Activated naive CD8-positive, alpha-beta T cell treated with anti-CD3 and anti-CD28 coated beads, Interleukin-2, amount 10 ng/mL, durations not matched to agents 7 days and 5 days (primary cell): Measurements from ENCODE around the gene CTDSP2. TPM values are rescaled to one million over a fixed set of nuclear protein-coding genes. Genes with fewer than 3 reads are reported as not detected.

ENCODE experiments used
- ATAC-seq: fragments of 150-1000 bp; cut with Tn5 transposase; one replicate; pipeline ENCODE4 v1.10.0; 2021; ENCODE audit warnings: low read depth, moderate library complexity
- POLR2A ChIA-PET: fragments of 350-600 bp; sonication (Branson Sonifier 250); formaldehyde crosslinking; loops from one replicate; lab custom pipeline; 2021; ENCODE audit warnings: antibody characterized with exemption; lab: Charles Lee
- DNase-seq: peaks from one replicate; pipeline ENCODE4 v3.0.0; 2021
- H3K27ac Mint-ChIP-seq: one replicate; pipeline ENCODE4 v1.8.0; 2022; ENCODE audit warnings: mild to moderate bottlenecking, mixed read lengths
- H3K27me3 Mint-ChIP-seq: one replicate; pipeline ENCODE4 v1.8.0; 2022; ENCODE audit warnings: mild to moderate bottlenecking, moderate library complexity, mixed read lengths
- H3K36me3 Mint-ChIP-seq: one replicate; pipeline ENCODE4 v1.8.0; 2021; ENCODE audit warnings: mild to moderate bottlenecking, mixed read lengths
- H3K4me1 Mint-ChIP-seq: one replicate; pipeline ENCODE4 v1.8.0; 2021; ENCODE audit warnings: mixed read lengths
- H3K4me3 Mint-ChIP-seq: one replicate; pipeline ENCODE4 v1.8.0; 2022; ENCODE audit warnings: mild to moderate bottlenecking, moderate library complexity, mixed read lengths
- H3K9me3 Mint-ChIP-seq: one replicate; pipeline ENCODE4 v1.8.0; 2021; ENCODE audit warnings: mixed read lengths
- microRNA-seq: library from miRNA; unstranded; fragments of <30 nt; microRNA quantifications from one replicate; pipeline ENCODE4 v1.2.0, GENCODE V29; 2022
- total RNA-seq, 2 experiments: library from RNA; stranded (reverse); gene quantifications; one replicate each; pipeline ENCODE4 v1.2.3, GENCODE V29; 2021

The CTDSP2 gene
- total RNA-seq, 2 experiments from 2014 or later: 161 TPM

DNA sequence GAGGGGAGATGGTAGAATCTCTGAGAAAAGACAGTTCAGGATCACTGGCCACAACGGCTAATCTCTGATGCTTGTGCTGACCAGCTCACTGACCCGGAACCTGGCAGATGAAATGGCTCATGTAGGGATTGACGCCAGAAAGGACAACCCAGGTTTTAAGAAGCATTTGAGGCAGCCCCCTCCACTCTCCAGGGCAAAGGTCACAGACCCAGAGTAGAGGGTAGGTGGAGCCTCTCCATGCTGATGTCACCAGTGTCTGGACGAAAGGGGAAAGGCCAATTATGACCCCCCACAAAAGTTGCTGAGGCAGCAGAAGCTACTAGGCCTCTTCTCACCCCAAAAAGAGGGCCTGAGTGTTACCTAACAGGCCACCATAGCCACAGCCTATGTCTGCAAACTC, 75.8 kb downstream of the CTDSP2 start:
- POLR2A ChIA-PET: no interaction called here
- no peak overlapping the region for H3K4me3 Mint-ChIP-seq
- ATAC-seq (no peak), DNase-seq (no peak)
- peaks cover 21% of the 10 kb centered on the region for H3K4me1 Mint-ChIP-seq
- H3K36me3 Mint-ChIP-seq: peaks cover 6% of the 10 kb centered on the region
- H3K27me3 Mint-ChIP-seq: peaks cover 6% of the 10 kb centered on the region
- H3K9me3 Mint-ChIP-seq: no peaks in the 10 kb centered on the region
- no peak overlapping the region for H3K27ac Mint-ChIP-seq

Small RNA genes within 50 kb of the gene (microRNA-seq; reads per million reads assigned to microRNA genes)
- gene MIR26A2: 110 reads per million, percentile 58 among the genes with 10 or more reads in this experiment

Other genes starting within 250 kb of the CTDSP2 start
- gene DTX3, start 241.9 kb downstream of the CTDSP2 start, total RNA-seq: 10 to 100 TPM; 31.5 to 32.8 TPM
- 1 to 10 TPM; 1.3 to 1.4 TPM for gene ARHGEF25, start 235.3 kb downstream of the CTDSP2 start, total RNA-seq
- gene B4GALNT1, start 213.5 kb downstream of the CTDSP2 start, total RNA-seq: under 1 TPM; 0.65 to 0.80 TPM
- 100 to 1,000 TPM; 135 to 140 TPM for gene OS9, start 152.6 kb downstream of the CTDSP2 start, total RNA-seq
- 10 to 100 TPM; 68.3 to 71.6 TPM for gene AGAP2, start 108.0 kb downstream of the CTDSP2 start, total RNA-seq
- 10 to 100 TPM; 19.6 to 23.2 TPM for gene TSPAN31, start 101.7 kb downstream of the CTDSP2 start, total RNA-seq
- 100 to 1,000 TPM in 1 of 2 experiments, 10 to 100 TPM in 1; 98.4 to 100 TPM for gene CDK4, start 94.4 kb downstream of the CTDSP2 start, total RNA-seq
- 10 to 100 TPM; 37.1 to 38.3 TPM for gene MARCHF9, start 91.6 kb downstream of the CTDSP2 start, total RNA-seq
- 1 to 10 TPM; 2.4 to 2.6 TPM for gene CYP27B1, start 79.7 kb downstream of the CTDSP2 start, total RNA-seq
- 10 to 100 TPM; 13.9 to 14.9 TPM for gene METTL1, start 74.6 kb downstream of the CTDSP2 start, total RNA-seq
- 1 to 10 TPM; 3.8 to 4.1 TPM for gene EEF1AKMT3, start 74.1 kb downstream of the CTDSP2 start, total RNA-seq
- gene TSFM, start 63.9 kb downstream of the CTDSP2 start, total RNA-seq: 10 to 100 TPM; 23.0 to 24.4 TPM
- gene AVIL, start 28.0 kb downstream of the CTDSP2 start, total RNA-seq: 1 to 10 TPM; 5.0 to 7.1 TPM
- 10 to 100 TPM; 16.8 to 18.9 TPM for gene ATP23, start 94.8 kb upstream of the CTDSP2 start, total RNA-seq